ENCODE measurements around the gene OOSP2.

- no peak for TF ChIP-seq POLR2AphosphoS5 (IDR thresholded peaks at IDR 0.05)
- no peak for TF ChIP-seq CTCF (IDR thresholded peaks at IDR 0.05)
- no peak for TF ChIP-seq POLR2A (IDR thresholded peaks at IDR 0.05)
- no peak for TF ChIP-seq EP300 (IDR thresholded peaks at IDR 0.05)
These were observed 49.8 kb upstream of the OOSP2 start for GRCh38 chr11:59990421-59990820.

Measured in sigmoid colon (tissue), 4 donors.